ENCODE results near the gene PATL1. TPM values are rescaled to one million over a fixed set of nuclear protein-coding genes. Genes with fewer than 3 reads are reported as not detected.

The PATL1 gene
- total and polyA plus RNA-seq, 2 of the 4 experiments (the other 2 are of a cell fraction) = 3.9 to 29.7 TPM

DNA sequence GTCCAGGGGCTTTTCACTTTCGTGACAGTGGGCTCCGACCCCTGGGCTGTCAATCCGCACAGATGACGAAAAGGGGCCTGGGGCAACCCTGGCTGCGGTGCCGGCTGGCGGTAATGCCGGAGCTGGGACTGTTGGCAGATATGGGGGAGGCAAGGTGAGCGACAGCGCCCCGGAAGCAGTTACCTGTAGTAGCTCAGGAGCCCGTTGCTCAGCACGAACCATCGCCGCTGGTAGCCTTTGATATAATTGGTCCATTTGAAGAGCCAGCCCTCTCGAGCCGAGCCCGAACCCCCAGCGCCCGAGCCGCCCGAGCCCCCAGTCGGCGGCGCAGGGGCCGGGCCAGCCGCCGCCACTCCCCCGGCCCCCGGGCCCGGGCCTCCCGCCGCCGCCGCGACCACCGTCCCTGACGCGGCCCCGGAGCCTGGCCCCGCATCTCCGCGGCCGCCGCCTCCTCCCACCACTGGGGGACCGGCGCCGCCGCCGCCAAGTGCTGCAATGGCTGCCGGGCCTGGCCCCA lies 53.7 kb downstream of the PATL1 start (continued):
- TF ChIP-seq, protein P1, sequence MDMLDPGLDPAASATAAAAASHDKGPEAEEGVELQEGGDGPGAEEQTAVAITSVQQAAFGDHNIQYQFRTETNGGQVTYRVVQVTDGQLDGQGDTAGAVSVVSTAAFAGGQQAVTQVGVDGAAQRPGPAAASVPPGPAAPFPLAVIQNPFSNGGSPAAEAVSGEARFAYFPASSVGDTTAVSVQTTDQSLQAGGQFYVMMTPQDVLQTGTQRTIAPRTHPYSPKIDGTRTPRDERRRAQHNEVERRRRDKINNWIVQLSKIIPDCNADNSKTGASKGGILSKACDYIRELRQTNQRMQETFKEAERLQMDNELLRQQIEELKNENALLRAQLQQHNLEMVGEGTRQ (IDR thresholded peaks at IDR 0.05; ENCODE audit: low read depth, low read length) = no peak
- TF ChIP-seq, protein P2, sequence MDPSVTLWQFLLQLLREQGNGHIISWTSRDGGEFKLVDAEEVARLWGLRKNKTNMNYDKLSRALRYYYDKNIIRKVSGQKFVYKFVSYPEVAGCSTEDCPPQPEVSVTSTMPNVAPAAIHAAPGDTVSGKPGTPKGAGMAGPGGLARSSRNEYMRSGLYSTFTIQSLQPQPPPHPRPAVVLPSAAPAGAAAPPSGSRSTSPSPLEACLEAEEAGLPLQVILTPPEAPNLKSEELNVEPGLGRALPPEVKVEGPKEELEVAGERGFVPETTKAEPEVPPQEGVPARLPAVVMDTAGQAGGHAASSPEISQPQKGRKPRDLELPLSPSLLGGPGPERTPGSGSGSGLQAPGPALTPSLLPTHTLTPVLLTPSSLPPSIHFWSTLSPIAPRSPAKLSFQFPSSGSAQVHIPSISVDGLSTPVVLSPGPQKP (IDR thresholded peaks at IDR 0.05; ENCODE audit: borderline replicate concordance, low read depth, low read length) = no peak
- TF ChIP-seq SMC3 (IDR thresholded peaks at IDR 0.05; ENCODE audit: low read depth, low read length) = no peak
- TF ChIP-seq NFE2L2 (IDR thresholded peaks at IDR 0.05; ENCODE audit: low read depth, low read length) = no peak
- no peak for TF ChIP-seq CHD1 (IDR thresholded peaks at IDR 0.05; ENCODE audit: low read depth, low read length)
- TF ChIP-seq MAFK (IDR thresholded peaks at IDR 0.05; ENCODE audit: low read depth, low read length) = no peak
